Activated naive CD8-positive, alpha-beta T cell treated with anti-CD3 and anti-CD28 coated beads for 36 hours (primary cell): Measurements from ENCODE around the gene GPX1. TPM values are rescaled to one million over a fixed set of nuclear protein-coding genes. Genes with fewer than 3 reads are reported as not detected.
A peak's percentile ranks its signal among the peaks of the same experiment; 100 is the strongest.
"Not testable (repeated sequence)": the region's sequence is repeated elsewhere in the genome, so short reads cannot be mapped to it uniquely, and the experiment has no call there.

ENCODE experiments used
- DNase-seq: peaks from one replicate; pipeline ENCODE4 v3.0.0; 2021
- H3K27ac Mint-ChIP-seq: one replicate; pipeline ENCODE4 v1.8.0; 2022; ENCODE audit warnings: mild to moderate bottlenecking, moderate library complexity, mixed read lengths
- H3K27me3 Mint-ChIP-seq: one replicate; pipeline ENCODE4 v1.8.0; 2022; ENCODE audit warnings: mild to moderate bottlenecking, mixed read lengths
- H3K36me3 Mint-ChIP-seq: one replicate; pipeline ENCODE4 v1.8.0; 2021; ENCODE audit warnings: mild to moderate bottlenecking, mixed read lengths
- H3K4me1 Mint-ChIP-seq: one replicate; pipeline ENCODE4 v1.8.0; 2021; ENCODE audit warnings: mixed read lengths
- H3K4me3 Mint-ChIP-seq: one replicate; pipeline ENCODE4 v1.8.0; 2022; ENCODE audit warnings: mild to moderate bottlenecking, moderate library complexity, mixed read lengths
- H3K9me3 Mint-ChIP-seq: one replicate; pipeline ENCODE4 v1.8.0; 2022; ENCODE audit warnings: mixed read lengths
- total RNA-seq, 2 experiments: library from RNA; stranded (reverse); gene quantifications; one replicate each; pipeline ENCODE4 v1.2.3, GENCODE V29; 2021

Gene GPX1
- total RNA-seq, 2 experiments from 2014 or later: 237 to 242 TPM

DNA sequence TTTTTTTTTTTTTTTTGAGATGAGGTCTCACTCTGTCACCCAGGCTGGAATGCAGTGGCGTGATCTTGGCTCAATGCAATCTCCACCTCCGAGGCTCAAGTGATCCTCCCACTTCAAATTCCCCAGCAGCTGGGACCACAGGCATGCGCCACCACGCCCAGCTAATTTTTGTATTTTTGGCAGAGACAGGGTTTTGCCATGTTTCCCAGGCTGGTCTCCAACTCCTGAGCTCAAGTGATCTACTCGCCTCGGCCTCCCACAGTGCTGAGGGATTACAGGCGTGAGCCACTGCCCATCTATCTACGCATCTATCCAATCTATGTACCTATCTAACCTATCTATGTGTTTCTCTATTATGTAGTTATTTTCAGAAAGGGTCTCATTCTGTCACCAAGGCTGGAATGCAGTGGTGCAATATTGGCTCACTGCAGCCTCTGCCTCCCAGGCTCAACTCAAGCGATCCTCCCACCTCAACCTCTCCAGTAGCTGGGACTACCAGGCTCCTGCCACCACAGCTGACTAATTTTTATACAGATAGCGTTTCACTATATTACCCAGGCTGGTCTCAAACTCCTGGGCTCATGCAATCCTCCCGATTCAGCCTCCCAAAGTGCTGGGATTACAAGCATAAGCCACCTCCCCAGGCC, 20.2 kb upstream of the GPX1 start:
- no peak overlapping the region for H3K4me3 Mint-ChIP-seq
- H3K9me3 Mint-ChIP-seq: peaks cover 13% of the 10 kb centered on the region
- peaks cover 39% of the 10 kb centered on the region for H3K4me1 Mint-ChIP-seq
- H3K27me3 Mint-ChIP-seq: no peaks in the 10 kb centered on the region
- no peak for DNase-seq
- H3K36me3 Mint-ChIP-seq: peaks cover 50% of the 10 kb centered on the region
- peak overlapping the region; percentile 81 for H3K27ac Mint-ChIP-seq

DNA sequence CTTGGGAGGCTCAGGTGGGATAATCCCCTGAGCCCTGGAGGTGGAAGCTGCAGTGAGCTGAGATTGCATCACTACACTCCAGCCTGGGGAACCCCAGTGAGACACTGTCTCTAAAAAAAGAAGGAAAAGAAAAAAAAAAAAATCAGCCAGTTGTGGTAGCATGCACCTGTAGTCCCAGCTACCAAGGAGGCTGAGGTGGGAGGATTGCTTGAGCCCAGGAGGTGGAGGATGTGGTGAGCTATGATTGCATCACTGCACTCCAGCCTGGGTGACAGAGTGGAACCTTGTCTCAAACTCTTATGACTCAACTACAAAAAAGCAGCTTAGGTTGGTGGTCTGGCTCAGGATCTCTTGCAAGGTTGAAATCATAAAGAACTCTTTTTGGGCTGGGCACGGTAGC, 19.3 kb upstream of the GPX1 start:
- peaks cover 56% of the 10 kb centered on the region for H3K36me3 Mint-ChIP-seq
- H3K9me3 Mint-ChIP-seq: peaks cover 13% of the 10 kb centered on the region
- H3K27ac Mint-ChIP-seq: peak overlapping the region; percentile 83
- peak; percentile 59 for DNase-seq
- no peak overlapping the region for H3K4me3 Mint-ChIP-seq
- peaks cover 40% of the 10 kb centered on the region for H3K4me1 Mint-ChIP-seq
- no peaks in the 10 kb centered on the region for H3K27me3 Mint-ChIP-seq

DNA sequence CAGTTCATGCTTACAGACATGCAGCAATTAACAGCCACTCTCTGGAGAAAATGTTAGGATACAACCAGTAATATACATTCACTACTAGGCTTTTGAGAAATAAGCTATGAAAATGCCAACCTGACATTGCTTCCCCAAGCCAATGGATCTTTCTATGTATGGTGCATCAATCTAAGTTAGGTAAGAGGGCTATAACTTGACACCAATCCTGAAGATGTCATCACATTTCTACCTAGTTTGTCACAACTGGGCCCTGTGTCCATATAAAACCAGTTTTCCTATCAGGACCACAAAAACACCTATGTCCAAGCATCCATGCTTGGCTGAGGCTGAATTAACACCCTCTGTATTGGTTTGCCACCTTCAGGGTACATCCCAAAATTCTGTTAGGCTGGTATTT, 13.8 kb upstream of the GPX1 start:
- H3K27me3 Mint-ChIP-seq: no peaks in the 10 kb centered on the region
- H3K27ac Mint-ChIP-seq: peak overlapping the region; percentile 54
- peaks cover 28% of the 10 kb centered on the region for H3K4me1 Mint-ChIP-seq

DNA sequence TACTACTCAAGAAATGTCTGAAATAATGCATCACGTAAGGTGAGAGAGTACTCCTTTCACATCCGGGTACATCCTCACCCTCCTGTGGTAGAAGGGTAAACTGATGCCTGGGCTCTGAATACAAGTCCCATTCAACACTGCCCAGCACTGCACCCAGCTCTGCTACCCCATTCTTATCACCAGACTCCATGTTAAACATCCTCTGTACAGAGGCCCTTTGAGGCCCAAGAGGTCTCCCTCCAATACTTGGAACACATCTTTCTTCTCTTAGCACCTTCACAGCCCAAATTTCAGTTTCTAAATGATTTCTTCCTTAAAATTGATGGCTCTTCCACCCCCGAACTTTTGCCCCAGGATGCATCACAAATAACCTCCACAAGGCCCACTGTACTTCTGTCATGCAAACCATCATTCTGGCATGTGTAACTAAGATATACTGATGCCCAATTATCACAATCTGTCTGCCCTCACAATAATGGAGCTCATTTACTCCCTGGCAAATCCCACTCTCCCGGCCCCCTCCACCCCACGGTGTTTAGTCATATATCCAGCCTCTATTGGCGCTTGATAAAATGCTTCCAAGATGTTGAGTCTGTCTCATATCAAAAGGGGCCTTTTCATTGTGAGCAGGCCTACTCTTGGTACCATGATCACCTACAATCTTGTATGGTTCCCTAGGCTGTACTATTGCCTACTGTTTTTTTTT, 12.6 kb upstream of the GPX1 start:
- no peaks in the 10 kb centered on the region for H3K27me3 Mint-ChIP-seq
- H3K4me1 Mint-ChIP-seq: peaks cover 26% of the 10 kb centered on the region
- H3K27ac Mint-ChIP-seq: peak overlapping the region; percentile 32
- H3K36me3 Mint-ChIP-seq: peaks cover 58% of the 10 kb centered on the region
- H3K4me3 Mint-ChIP-seq: no peak overlapping the region
- DNase-seq: no peak
- H3K9me3 Mint-ChIP-seq: no peaks in the 10 kb centered on the region

More for the DNA sequence above, 13.8 kb upstream of the GPX1 start:
- H3K4me3 Mint-ChIP-seq: no peak overlapping the region
- no peaks in the 10 kb centered on the region for H3K9me3 Mint-ChIP-seq
- no peak for DNase-seq
- H3K36me3 Mint-ChIP-seq: peaks cover 54% of the 10 kb centered on the region

DNA sequence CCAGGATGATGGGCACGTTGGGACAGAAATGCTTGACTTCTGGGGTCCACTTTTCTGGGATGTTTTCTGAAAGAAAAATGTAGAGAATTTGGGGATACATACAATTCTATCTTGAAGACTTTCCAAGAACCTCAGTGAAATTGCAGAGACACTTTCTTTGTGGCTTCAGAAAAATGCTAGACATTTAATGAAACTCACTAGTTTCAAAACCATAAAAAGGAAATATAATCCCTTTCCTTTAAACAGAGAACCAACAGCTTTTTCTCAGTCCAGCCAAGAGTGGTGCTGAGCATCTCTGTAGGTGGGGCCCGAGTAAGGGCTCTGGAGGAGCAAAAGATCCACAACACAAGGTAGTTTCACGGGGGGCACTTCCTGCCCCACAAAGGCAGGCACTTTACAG, 4.4 kb upstream of the GPX1 start:
- peaks cover 25% of the 10 kb centered on the region for H3K4me1 Mint-ChIP-seq
- H3K36me3 Mint-ChIP-seq: peaks cover 51% of the 10 kb centered on the region
- no peaks in the 10 kb centered on the region for H3K9me3 Mint-ChIP-seq
- no peak for DNase-seq
- H3K27ac Mint-ChIP-seq: peak overlapping the region; percentile 82
- H3K4me3 Mint-ChIP-seq: no peak overlapping the region
- H3K27me3 Mint-ChIP-seq: no peaks in the 10 kb centered on the region

DNA sequence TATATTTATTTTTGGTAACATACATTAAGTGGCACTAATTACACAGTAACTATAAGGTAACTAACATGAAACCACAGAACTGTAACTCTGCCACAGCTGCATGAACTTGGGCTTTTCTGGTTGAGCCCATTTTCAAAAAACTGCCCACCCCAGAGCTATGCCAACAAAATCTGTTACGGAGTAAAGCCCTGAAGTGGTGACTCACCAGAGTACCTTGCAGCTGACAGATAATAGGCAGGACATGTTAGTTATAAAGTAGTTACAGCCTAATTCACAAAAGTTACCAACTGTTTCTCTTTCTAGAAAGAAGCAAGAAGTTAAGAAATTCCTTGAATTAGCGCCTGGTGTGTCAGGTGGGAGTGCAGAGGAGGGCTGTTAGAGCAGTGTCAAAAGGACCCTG, 1.5 kb upstream of the GPX1 start:
- Mint-ChIP-seq H3K36me3 (peaks cover 56% of the 10 kb centered on the region), H3K4me3 (no peak overlapping the region), H3K27me3 (no peaks in the 10 kb centered on the region), H3K27ac (peak overlapping the region; percentile 92), H3K4me1 (peaks cover 33% of the 10 kb centered on the region), H3K9me3 (no peaks in the 10 kb centered on the region)
- DNase-seq: no peak

DNA sequence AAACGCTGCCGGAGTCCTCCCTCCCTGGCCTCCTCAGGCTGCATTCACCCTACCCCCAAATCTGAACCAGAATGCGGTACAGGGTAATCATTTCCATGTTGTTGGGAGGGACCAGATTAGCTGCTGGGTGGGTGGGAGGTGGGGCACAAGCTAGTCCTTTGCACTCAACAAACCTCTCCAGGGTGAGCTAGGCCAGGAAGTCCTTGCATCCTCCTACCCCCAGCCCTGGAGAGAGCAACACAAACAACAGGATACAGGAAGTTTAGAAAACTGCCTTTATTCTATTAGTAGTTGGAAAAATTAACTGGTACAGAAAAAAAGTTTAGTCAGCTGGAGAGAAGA, 702 bp upstream of the GPX1 start:
- Mint-ChIP-seq H3K27me3 (no peaks in the 10 kb centered on the region), H3K27ac (peak overlapping the region; percentile 92), H3K36me3 (peaks cover 54% of the 10 kb centered on the region), H3K9me3 (no peaks in the 10 kb centered on the region), H3K4me3 (peak overlapping the region; percentile 96), H3K4me1 (peaks cover 32% of the 10 kb centered on the region)
- no peak for DNase-seq

DNA sequence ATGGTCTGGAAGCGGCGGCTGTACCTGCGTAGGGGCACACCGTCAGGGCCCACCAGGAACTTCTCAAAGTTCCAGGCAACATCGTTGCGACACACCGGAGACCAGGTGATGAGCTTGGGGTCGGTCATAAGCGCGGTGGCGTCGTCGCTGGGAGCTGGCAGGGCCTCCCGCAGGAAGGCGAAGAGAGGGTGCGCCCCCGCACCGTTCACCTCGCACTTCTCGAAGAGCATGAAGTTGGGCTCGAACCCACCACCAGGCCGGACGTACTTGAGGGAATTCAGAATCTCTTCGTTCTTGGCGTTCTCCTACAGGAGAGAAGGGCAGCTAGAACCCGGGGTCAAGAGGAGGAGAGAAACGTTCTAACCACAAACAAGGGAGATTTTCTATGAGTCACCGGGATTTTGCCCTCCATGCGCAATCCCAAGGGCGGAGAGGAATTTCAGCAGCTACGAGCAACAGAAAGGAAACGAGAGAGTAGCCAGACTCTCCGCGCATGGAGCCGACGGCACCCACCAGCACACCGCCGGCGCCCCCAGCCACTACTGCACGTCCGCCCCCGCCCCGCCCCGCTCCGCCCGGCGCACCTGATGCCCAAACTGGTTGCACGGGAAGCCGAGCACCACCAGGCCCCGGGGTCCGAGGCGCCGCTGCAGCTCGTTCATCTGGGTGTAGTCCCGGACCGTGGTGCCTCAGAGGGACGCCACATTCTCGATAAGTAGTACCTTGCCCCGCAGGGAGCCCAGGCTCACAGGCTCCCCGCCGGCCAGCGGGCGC, 523 bp downstream of the GPX1 start:
- H3K9me3 Mint-ChIP-seq, H3K27me3 Mint-ChIP-seq: not testable (repeated sequence)
- H3K27ac Mint-ChIP-seq: peak overlapping the region; percentile 92
- peak overlapping the region; percentile 96 for H3K4me3 Mint-ChIP-seq
- peaks cover 21% of the 10 kb centered on the region for H3K4me1 Mint-ChIP-seq
- DNase-seq: peak; percentile 62
- H3K36me3 Mint-ChIP-seq: peaks cover 45% of the 10 kb centered on the region

DNA sequence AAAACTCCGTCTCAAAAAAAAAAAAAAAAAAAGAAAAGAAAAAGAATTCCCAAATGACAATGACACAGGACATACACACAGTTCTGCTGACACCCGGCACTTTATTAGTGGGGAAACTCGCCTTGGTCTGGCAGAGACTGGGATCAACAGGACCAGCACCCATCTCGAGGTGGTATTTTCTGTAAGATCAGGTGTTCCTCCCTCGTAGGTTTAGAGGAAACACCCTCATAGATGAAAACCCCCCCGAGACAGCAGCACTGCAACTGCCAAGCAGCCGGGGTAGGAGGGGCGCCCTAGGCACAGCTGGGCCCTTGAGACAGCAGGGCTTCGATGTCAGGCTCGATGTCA, 1.1 kb downstream of the GPX1 start:
- peaks cover 41% of the 10 kb centered on the region for H3K36me3 Mint-ChIP-seq
- H3K4me1 Mint-ChIP-seq: peaks cover 18% of the 10 kb centered on the region
- H3K27me3 Mint-ChIP-seq, DNase-seq, H3K9me3 Mint-ChIP-seq: not testable (repeated sequence)
- peak overlapping the region; percentile 92 for H3K27ac Mint-ChIP-seq
- H3K4me3 Mint-ChIP-seq: peak overlapping the region; percentile 96

DNA sequence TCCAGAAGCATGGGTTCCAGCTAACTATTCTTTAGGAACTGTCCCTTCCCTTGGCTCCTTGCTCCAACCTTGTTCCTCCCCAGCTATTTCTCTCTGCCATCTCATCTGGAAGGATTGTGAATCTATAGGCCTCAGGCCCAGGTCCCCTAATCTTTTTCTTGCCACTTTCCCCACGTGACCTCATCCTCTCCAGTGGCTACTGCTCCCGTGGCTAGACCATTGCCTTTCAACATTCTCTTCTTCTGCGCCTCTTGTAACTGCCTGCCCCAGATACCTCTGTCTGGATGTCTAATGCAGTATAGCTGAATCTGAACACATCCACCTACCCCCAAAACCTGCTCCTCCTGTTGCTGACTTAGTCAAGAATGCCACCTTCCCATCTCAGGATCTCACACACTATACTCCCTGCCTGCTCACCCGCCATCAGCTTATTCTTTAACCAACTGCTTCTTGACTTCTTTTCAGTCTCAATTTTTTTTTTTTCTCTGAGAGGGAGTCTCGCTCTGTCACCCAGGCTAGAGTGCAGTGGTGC, 5.2 kb downstream of the GPX1 start:
- peaks cover 11% of the 10 kb centered on the region for H3K4me1 Mint-ChIP-seq
- H3K27ac Mint-ChIP-seq: no peak overlapping the region
- DNase-seq: no peak
- H3K36me3 Mint-ChIP-seq: peaks cover 24% of the 10 kb centered on the region
- H3K27me3 Mint-ChIP-seq: no peaks in the 10 kb centered on the region
- no peak overlapping the region for H3K4me3 Mint-ChIP-seq
- no peaks in the 10 kb centered on the region for H3K9me3 Mint-ChIP-seq

DNA sequence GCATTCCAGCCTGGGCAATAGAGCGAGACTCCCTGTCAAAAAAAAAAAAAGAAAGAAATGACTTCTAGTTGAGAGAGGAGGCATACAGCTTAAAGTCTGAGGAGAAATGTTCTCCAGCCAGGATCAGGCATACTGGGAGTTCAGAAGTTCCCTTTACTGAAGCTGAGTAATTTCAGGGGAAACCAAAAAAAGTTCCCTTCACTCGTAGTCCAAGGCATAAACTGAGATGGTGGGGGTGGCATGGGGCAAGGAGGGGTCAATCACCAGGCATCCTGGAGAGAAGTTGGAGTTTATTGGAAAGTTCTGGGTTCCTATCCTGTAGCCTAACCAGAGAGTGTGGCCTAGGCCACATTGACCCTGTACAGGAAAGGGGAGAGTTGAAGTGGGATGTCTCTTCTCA, 5.9 kb downstream of the GPX1 start:
- DNase-seq: no peak
- H3K4me3 Mint-ChIP-seq: no peak overlapping the region
- H3K36me3 Mint-ChIP-seq: peaks cover 19% of the 10 kb centered on the region
- H3K9me3 Mint-ChIP-seq: no peaks in the 10 kb centered on the region
- no peaks in the 10 kb centered on the region for H3K27me3 Mint-ChIP-seq
- H3K27ac Mint-ChIP-seq: no peak overlapping the region
- peaks cover 11% of the 10 kb centered on the region for H3K4me1 Mint-ChIP-seq

DNA sequence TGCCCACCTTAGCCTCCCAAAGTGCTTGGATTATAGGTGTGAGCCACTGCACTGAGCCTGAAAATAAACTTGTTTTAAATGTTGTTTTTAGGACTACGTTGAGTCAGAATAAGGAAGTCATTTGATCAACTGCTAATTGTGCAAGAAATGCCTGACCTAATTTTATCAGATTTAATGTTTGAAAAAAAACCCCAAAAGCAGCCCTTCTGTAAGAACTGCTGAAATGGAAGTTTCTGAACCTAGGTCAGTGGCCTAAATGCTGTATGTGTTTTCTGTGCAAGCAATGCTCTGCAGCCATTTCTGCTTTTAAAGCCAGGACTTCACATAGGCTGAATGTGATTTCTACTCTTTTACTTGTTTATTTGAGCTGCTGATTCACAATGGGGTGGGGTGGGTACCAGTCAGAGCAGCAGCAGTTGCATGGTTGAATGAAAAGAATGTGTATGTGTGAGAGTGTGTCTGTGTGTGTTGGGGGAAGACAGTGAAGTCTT, 6.6 kb downstream of the GPX1 start:
- peaks cover 14% of the 10 kb centered on the region for H3K36me3 Mint-ChIP-seq
- H3K27ac Mint-ChIP-seq: no peak overlapping the region

DNA sequence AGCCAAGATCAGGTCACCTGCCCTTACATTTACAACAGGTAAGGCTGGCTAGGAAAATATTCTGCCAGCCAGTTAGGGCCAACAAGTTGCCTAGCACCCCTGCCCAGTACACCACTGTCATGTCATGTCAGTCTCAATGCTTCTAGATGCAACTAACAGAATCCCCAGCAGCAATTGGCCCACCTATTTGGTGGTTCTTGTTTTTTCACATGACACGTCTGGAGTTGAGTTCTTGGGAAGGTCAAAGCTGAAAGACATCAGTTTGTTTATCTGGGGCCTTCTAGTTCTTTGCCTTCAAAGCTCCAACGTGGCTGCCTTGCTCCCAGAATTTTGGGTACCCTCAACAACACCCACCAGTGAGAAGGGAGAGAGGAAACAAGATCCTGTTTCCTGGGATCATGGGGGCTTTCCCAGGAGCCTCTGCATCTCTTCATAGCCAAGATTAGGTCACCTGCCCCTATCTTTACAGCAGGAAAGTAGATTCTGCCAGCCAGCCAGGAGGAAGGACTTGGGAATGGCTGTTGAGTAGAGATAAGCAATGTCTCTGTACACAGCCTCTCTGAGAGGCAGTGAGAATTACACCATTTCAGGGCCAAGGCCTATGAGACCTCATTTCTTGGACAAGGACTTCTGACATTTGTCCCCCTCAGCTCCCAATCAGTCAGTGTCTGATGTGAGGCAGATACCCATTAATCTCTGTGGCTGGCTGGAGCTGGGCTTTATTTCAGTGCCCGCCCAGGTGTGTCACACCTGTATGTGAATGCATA, 8.6 kb downstream of the GPX1 start:
- no peak overlapping the region for H3K4me3 Mint-ChIP-seq
- H3K36me3 Mint-ChIP-seq: peaks cover 4% of the 10 kb centered on the region
- no peak overlapping the region for H3K27ac Mint-ChIP-seq
- no peaks in the 10 kb centered on the region for H3K27me3 Mint-ChIP-seq
- H3K9me3 Mint-ChIP-seq: no peaks in the 10 kb centered on the region
- peaks cover 9% of the 10 kb centered on the region for H3K4me1 Mint-ChIP-seq
- no peak for DNase-seq

More for the DNA sequence above, 6.6 kb downstream of the GPX1 start:
- no peak for DNase-seq
- no peaks in the 10 kb centered on the region for H3K27me3 Mint-ChIP-seq
- peaks cover 10% of the 10 kb centered on the region for H3K4me1 Mint-ChIP-seq
- no peaks in the 10 kb centered on the region for H3K9me3 Mint-ChIP-seq
- no peak overlapping the region for H3K4me3 Mint-ChIP-seq

DNA sequence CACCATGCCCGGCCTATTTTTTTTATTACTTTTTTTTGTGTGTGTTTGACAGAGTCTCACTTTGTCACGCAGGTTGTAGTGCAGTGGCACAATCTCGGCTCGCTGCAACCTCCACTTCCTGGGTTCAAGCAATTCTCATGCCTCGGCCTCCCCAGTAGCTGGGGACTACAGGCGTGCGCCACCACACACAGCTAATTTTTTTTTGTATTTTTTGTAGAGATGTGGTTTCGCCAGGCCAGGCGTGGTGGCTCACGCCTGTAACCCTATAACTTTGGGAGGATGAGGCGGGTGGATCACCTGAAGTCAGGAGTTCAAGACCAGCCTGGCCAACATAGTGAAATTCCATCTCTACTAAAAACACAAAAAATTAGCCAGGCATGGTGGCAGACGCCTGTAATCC, 9.8 kb downstream of the GPX1 start:
- DNase-seq, H3K27ac Mint-ChIP-seq, H3K9me3 Mint-ChIP-seq, H3K4me3 Mint-ChIP-seq, H3K27me3 Mint-ChIP-seq, H3K36me3 Mint-ChIP-seq: not testable (repeated sequence)
- H3K4me1 Mint-ChIP-seq: peaks cover 11% of the 10 kb centered on the region
